Measurements from ENCODE around the gene CAPN5. TPM values are rescaled to one million over a fixed set of nuclear protein-coding genes. Genes with fewer than 3 reads are reported as not detected.

The CAPN5 gene
- total and polyA plus RNA-seq, 2 of the 13 experiments (the other 11 are each of a cell fraction or from before 2014, with no cell fraction given) = 0.27 to 1.2 TPM

DNA sequence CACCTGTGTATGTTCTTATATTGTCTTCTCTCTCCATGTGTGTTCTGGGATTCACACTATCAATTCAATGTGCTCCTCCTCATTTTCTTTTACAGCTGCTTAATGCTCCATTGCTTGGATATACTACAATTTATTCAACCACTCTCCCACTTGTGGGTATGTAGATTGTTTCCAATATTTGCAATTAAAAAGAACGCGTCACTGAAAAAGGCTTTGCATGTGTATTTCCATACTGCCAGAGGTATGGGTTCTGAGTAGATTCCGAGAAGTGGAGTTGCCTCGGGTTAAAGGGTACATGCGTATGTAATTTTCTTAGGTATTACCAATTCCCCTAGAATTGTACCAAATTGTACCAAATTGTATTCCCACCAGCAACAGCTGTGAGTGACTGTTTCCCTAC lies 7.0 kb upstream of the CAPN5 start (continued):
- no peak for TF ChIP-seq MNT (IDR thresholded peaks at IDR 0.05)
- TF ChIP-seq ZBTB20 (CRISPR knock-in tag; IDR thresholded peaks at IDR 0.05; ENCODE audit: borderline replicate concordance, low read depth) = no peak
- TF ChIP-seq ZNF460 (CRISPR knock-in tag; IDR thresholded peaks at IDR 0.05; ENCODE audit: borderline replicate concordance) = no peak

- intact Hi-C loops (cut with micrococcal nuclease; ENCODE audit: unreplicated experiment) (no loop called here), in situ Hi-C loops (cut with HindIII; ENCODE audit: extremely low pct_ligation_motif_present, low pct_unique_long_range_greater_than_20kb) (no loop called here)
- no TSS peak for BruUV-seq (replicated peaks)
- Histone ChIP-seq H3K27ac (ENCODE audit: extremely low read length, insufficient read depth, low read length) (no peak overlapping the region), H3K4me2 (ENCODE audit: low read depth, low read length) (no peak overlapping the region), H3K36me3 (replicated peaks in 1 of 2; ENCODE audit: control insufficient read depth in 1 of 2, insufficient read depth in 2 of 2, low read length in 2 of 2) (no peaks in the 10 kb centered on the region), H2AFZ (ENCODE audit: low read length) (no peak overlapping the region), H3K79me2 (ENCODE audit: insufficient read depth, low read length) (no peaks in the 10 kb centered on the region), H3K9me3 (ENCODE audit: low read length) (peaks cover 27% of the 10 kb centered on the region), H3K4me1 (ENCODE audit: insufficient read depth, low read length) (peaks cover 30% of the 10 kb centered on the region), H3K4me3 (replicated peaks in 1 of 3; ENCODE audit: insufficient read depth in 1 of 3, low read depth in 2 of 3, low read length in 3 of 3) (no peak overlapping the region), H3K9ac (ENCODE audit: insufficient read depth, low read depth, low read length) (no peak overlapping the region), H4K20me1 (ENCODE audit: insufficient read depth, low read length) (no peaks in the 10 kb centered on the region), H3K27me3 (ENCODE audit: control insufficient read depth in 1 of 2, insufficient read depth in 2 of 2, low read length in 2 of 2) (peaks cover 8 to 11% of the 10 kb centered on the region in 2 experiments; a peak in 2 of 5 replicates)
- CTCF ChIA-PET (ENCODE audit: low intra/inter-chr PET ratio, low total read pairs) = no interaction called here
- FAIRE-seq (no peak), ATAC-seq (no peak), DNase-seq (ENCODE audit: low spot score) (no peak)
- POLR2A ChIA-PET = no interaction called here
- WGBS (ENCODE audit: low lambda C conversion rate) = 72% methylated on average over 4 of the region's 4 CpGs
- TF ChIP-seq, protein P1, sequence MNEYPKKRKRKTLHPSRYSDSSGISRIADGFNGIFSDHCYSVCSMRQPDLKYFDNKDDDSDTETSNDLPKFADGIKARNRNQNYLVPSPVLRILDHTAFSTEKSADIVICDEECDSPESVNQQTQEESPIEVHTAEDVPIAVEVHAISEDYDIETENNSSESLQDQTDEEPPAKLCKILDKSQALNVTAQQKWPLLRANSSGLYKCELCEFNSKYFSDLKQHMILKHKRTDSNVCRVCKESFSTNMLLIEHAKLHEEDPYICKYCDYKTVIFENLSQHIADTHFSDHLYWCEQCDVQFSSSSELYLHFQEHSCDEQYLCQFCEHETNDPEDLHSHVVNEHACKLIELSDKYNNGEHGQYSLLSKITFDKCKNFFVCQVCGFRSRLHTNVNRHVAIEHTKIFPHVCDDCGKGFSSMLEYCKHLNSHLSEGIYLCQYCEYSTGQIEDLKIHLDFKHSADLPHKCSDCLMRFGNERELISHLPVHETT (CRISPR knock-in tag; conservative IDR thresholded peaks at IDR 0.05) = no peak
- TF ChIP-seq ZNF12 (CRISPR knock-in tag; IDR thresholded peaks at IDR 0.05) = peak; percentile 94
These were observed 6.5 kb upstream of the CAPN5 start for GRCh38 chr11:77060234-77060633.

All from HepG2 (cell line).